Keratinocyte (primary cell): ENCODE results near the gene GPR37L1.

Source experiments
- EZH2 ChIP-seq: IDR thresholded peaks from one replicate; pipeline ENCODE4 v1.6.1; 2012; ENCODE audit warnings: inconsistent platforms, mild to moderate bottlenecking, low read length, moderate library complexity
- TF ChIP-seq, protein P1 (sequence below), 3 experiments: IDR thresholded peaks in 1 of 3; conservative IDR thresholded peaks in 1 of 3; optimal IDR thresholded peaks in 1 of 3; 2 replicates in 2 of 3; 3 replicates in 1 of 3; pipeline versions ENCODE3 to v1.5.1; 2011; ENCODE audit warnings: low read length in 3 of 3, mild to moderate bottlenecking in 3 of 3, moderate library complexity in 2 of 3, control low read depth in 1 of 3, inconsistent platforms in 1 of 3; ENCODE audit not compliant: insufficient read depth in 2 of 3; ENCODE audit errors: extremely low read depth in 1 of 3

DNA sequence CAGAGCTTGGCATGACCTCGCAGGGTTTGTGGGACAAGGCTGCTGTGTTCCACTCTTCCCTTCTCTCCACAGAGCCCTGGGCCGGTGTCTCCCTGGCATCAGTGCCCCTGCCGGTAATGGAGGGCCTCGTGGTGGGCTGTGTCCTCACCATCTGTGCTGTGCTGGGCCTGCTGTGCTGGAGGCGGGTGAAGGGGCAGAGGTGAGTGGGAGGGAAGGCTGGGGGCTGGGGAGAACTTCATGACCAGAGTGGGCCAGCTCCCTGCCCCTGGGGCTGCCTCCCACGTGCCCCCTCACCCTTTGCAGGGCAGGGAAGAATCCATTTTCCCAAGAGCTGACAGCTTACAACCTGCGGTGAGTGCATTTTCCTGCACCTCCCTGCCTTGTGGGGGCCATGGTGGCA is 58.9 kb downstream of the GPR37L1 start:
- TF ChIP-seq, protein P1, sequence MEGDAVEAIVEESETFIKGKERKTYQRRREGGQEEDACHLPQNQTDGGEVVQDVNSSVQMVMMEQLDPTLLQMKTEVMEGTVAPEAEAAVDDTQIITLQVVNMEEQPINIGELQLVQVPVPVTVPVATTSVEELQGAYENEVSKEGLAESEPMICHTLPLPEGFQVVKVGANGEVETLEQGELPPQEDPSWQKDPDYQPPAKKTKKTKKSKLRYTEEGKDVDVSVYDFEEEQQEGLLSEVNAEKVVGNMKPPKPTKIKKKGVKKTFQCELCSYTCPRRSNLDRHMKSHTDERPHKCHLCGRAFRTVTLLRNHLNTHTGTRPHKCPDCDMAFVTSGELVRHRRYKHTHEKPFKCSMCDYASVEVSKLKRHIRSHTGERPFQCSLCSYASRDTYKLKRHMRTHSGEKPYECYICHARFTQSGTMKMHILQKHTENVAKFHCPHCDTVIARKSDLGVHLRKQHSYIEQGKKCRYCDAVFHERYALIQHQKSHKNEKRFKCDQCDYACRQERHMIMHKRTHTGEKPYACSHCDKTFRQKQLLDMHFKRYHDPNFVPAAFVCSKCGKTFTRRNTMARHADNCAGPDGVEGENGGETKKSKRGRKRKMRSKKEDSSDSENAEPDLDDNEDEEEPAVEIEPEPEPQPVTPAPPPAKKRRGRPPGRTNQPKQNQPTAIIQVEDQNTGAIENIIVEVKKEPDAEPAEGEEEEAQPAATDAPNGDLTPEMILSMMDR (optimal IDR thresholded peaks at IDR 0.05 in 1 of 3, IDR thresholded peaks at IDR 0.05 in 1 of 3, conservative IDR thresholded peaks at IDR 0.05 in 1 of 3; ENCODE audit: extremely low read depth in 1 of 3, insufficient read depth in 2 of 3, low read length in 3 of 3) = no peak
- no peak for TF ChIP-seq EZH2
